Neural cell (in vitro differentiated cells): ENCODE results near the gene SIK3. TPM values are rescaled to one million over a fixed set of nuclear protein-coding genes. Genes with fewer than 3 reads are reported as not detected.

Source experiments
- H2AFZ ChIP-seq: fragments of 200-600, 300-800 bp; sonication (generic), shearing (Covaris generic); 2 replicates; pipeline ENCODE4 v1.6.0; 2014; ENCODE audit warnings: low read depth, mild to moderate bottlenecking, antibody characterized with exemption, low read length, moderate library complexity
- H3F3A ChIP-seq: fragments of 200-600 bp; shearing (Covaris generic); 2 replicates; pipeline ENCODE4 v1.6.1; 2016; ENCODE audit warnings: mild to moderate bottlenecking, moderate library complexity, mixed read lengths, antibody characterized with exemption, low read length; ENCODE audit not compliant: insufficient read depth, poor library complexity, severe bottlenecking
- H3K27ac ChIP-seq: fragments of 200-600, 300-800 bp; sonication (generic), shearing (Covaris generic); 2 replicates; pipeline ENCODE4 v1.5.1; 2014; ENCODE audit warnings: mild to moderate bottlenecking, low read length, moderate library complexity
- H3K27me3 ChIP-seq: fragments of 300-800, 200-600 bp; sonication (generic), shearing (Covaris generic); 2 replicates; pipeline ENCODE4 v1.6.0; 2014; ENCODE audit warnings: mild to moderate bottlenecking, low read depth, low read length, moderate library complexity; ENCODE audit not compliant: insufficient read depth
- H3K36me3 ChIP-seq: fragments of 300-800, 200-600 bp; sonication (generic), shearing (Covaris generic); 2 replicates; pipeline ENCODE4 v1.5.1; 2014; ENCODE audit warnings: mild to moderate bottlenecking, antibody characterized with exemption, low read length, moderate library complexity; ENCODE audit not compliant: insufficient read depth
- H3K4me2 ChIP-seq: fragments of 300-800, 200-600 bp; sonication (generic), shearing (Covaris generic); 2 replicates; pipeline ENCODE4 v1.6.0; 2014; ENCODE audit warnings: mild to moderate bottlenecking, low read length
- H3K4me3 ChIP-seq: fragments of 300-800, 200-600 bp; sonication (generic), shearing (Covaris generic); 2 replicates; pipeline ENCODE4 v1.5.1; 2014; ENCODE audit warnings: mild to moderate bottlenecking, low read length, moderate library complexity
- H3K79me2 ChIP-seq: fragments of 200-600 bp; shearing (Covaris generic); replicated peaks from 2 replicates; pipeline ENCODE4 v1.6.0; 2014; ENCODE audit warnings: mild to moderate bottlenecking, low read length, moderate library complexity; ENCODE audit not compliant: insufficient read depth
- H3K9ac ChIP-seq: fragments of 300-800, 200-600 bp; sonication (generic), shearing (Covaris generic); 2 replicates; pipeline ENCODE4 v1.6.1; 2016; ENCODE audit warnings: mild to moderate bottlenecking, low read length, mixed read lengths
- H3K9me2 ChIP-seq: fragments of 200-600 bp; shearing (Covaris generic); 2 replicates; pipeline ENCODE4 v1.6.1; 2016; ENCODE audit warnings: mild to moderate bottlenecking, low read length, mixed read lengths; ENCODE audit not compliant: insufficient read depth
- H3K9me3 ChIP-seq: fragments of 200-600, 300-800 bp; sonication (generic), shearing (Covaris generic); 2 replicates; pipeline ENCODE4 v1.6.1; 2016; ENCODE audit warnings: mild to moderate bottlenecking, mixed run types, low read length, moderate library complexity, mixed read lengths
- H4K20me1 ChIP-seq: fragments of 200-600 bp; shearing (Covaris generic); 2 replicates; pipeline ENCODE4 v1.6.1; 2016; ENCODE audit warnings: mild to moderate bottlenecking, mixed run types; ENCODE audit not compliant: insufficient read depth
- CTCF ChIP-seq: fragments of 450-650 bp; IDR thresholded peaks from 2 replicates; pipeline ENCODE4 v1.5.1; 2014; ENCODE audit warnings: antibody characterized with exemption, mild to moderate bottlenecking, moderate library complexity; ENCODE audit not compliant: poor library complexity, severe bottlenecking
- EP300 ChIP-seq: fragments of 450-650 bp; conservative IDR thresholded peaks from 2 replicates; pipeline ENCODE4 v1.6.1; 2014; ENCODE audit warnings: antibody characterized with exemption, mild to moderate bottlenecking, moderate library complexity; ENCODE audit not compliant: poor library complexity, severe bottlenecking
- EZH2 ChIP-seq: fragments of 200-600, 300-800 bp; shearing (Covaris generic), sonication (generic); IDR thresholded peaks from 2 replicates; pipeline ENCODE4 v1.6.1; 2014; ENCODE audit warnings: antibody characterized with exemption, low read length, borderline replicate concordance, mild to moderate bottlenecking; ENCODE audit not compliant: insufficient read depth, poor library complexity, severe bottlenecking
- MXI1 ChIP-seq: fragments of 450-650 bp; conservative IDR thresholded peaks from 2 replicates; pipeline ENCODE4 v1.6.1; 2014; ENCODE audit warnings: antibody characterized with exemption, mild to moderate bottlenecking; ENCODE audit not compliant: poor library complexity, severe bottlenecking
- POLR2AphosphoS5 ChIP-seq: IDR thresholded peaks from 2 replicates; pipeline ENCODE4 v1.6.1; 2012
- RAD21 ChIP-seq: fragments of 450-650 bp; conservative IDR thresholded peaks from 2 replicates; pipeline ENCODE4 v1.6.1; 2014; ENCODE audit warnings: antibody characterized with exemption, mild to moderate bottlenecking, moderate library complexity
- REST ChIP-seq: IDR thresholded peaks from 2 replicates; pipeline ENCODE4 v1.6.1; 2012; ENCODE audit warnings: borderline replicate concordance
- SMC3 ChIP-seq: fragments of 450-650 bp; conservative IDR thresholded peaks from 2 replicates; pipeline ENCODE4 v1.6.1; 2014; ENCODE audit warnings: antibody characterized with exemption, mild to moderate bottlenecking, moderate library complexity; ENCODE audit not compliant: poor library complexity
- TAF1 ChIP-seq: IDR thresholded peaks from 2 replicates; pipeline ENCODE4 v1.6.1; 2012; ENCODE audit warnings: low read depth
- polyA plus RNA-seq: library from polyadenylated mRNA; depleted of rRNA; stranded (reverse); fragments of >200 nt; gene quantifications from 2 replicates; pipeline ENCODE4 v1.2.3, GENCODE V29; 2014

Gene SIK3
- polyA plus RNA-seq, 1 donor from 2014 or later: 11.2 TPM

- Histone ChIP-seq H3K36me3 (no peaks in the 10 kb centered on the region), H3F3A (no peaks in the 10 kb centered on the region)
These were observed 272.1 kb downstream of the SIK3 start for GRCh38 chr11:116825854-116826750.

More at GRCh38 chr11:116825854-116826750, 272.1 kb downstream of the SIK3 start:
- TF ChIP-seq POLR2AphosphoS5 (no peak), EZH2 (no peak), CTCF (no peak), EP300 (no peak), MXI1 (no peak), SMC3 (no peak), RAD21 (no peak), REST (no peak), TAF1 (no peak)
- H3K4me3 ChIP-seq: no peak overlapping the region
- H3K9me3 ChIP-seq: no peaks in the 10 kb centered on the region
- H2AFZ ChIP-seq: no peak overlapping the region
- no peak overlapping the region for H3K27ac ChIP-seq
- no peaks in the 10 kb centered on the region for H3K79me2 ChIP-seq
- no peaks in the 10 kb centered on the region for H3K27me3 ChIP-seq
- no peaks in the 10 kb centered on the region for H3K9me2 ChIP-seq
- H4K20me1 ChIP-seq: no peaks in the 10 kb centered on the region
- no peak overlapping the region for H3K9ac ChIP-seq
- H3K4me2 ChIP-seq: no peak overlapping the region
